ENCODE data around the gene PCSK4.

PCSK4 gene

DNA sequence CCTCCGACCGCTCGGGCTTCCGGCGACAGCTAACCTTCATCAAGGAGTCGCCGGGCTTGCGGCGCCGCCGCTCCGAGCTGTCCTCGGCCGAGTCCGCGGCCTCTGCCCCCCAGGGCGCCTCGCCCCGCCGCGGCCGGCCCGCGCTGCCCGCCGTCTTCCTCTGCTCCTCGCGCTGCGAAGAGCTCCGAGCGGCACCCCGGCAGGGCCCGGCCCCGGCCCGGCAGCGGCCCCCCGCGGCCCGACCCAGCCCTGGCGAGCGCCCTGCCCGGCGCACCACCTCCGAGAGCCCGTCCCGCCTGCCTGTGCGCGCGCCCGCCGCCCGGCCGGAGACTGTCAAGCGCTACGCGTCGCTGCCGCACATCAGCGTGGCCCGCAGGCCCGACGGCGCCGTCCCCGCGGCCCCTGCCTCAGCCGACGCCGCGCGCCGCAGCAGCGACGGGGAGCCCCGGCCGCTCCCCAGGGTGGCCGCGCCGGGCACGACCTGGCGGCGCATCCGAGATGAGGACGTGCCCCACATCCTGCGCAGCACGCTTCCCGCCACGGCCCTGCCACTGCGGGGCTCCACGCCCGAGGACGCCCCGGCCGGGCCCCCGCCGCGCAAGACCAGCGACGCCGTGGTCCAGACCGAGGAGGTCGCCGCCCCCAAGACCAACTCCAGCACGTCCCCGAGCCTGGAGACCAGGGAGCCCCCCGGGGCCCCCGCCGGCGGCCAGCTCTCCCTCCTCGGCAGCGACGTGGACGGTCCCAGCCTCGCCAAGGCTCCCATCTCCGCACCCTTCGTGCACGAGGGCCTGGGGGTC lies 20.7 kb downstream of the PCSK4 start:
- no peak for DNase-seq

- DNase-seq = no peak
Measured at GRCh38 chr19:1468821-1469254, 21.3 kb downstream of the PCSK4 start.

- no peak for DNase-seq
Measured at GRCh38 chr19:1468274-1468820, 21.8 kb downstream of the PCSK4 start.

GRCh38 chr19:1467490-1468273 lies 22.5 kb downstream of the PCSK4 start:
- DNase-seq = no peak

- no peak for DNase-seq
Measured at GRCh38 chr19:1467215-1467489, 23.0 kb downstream of the PCSK4 start.

DNA sequence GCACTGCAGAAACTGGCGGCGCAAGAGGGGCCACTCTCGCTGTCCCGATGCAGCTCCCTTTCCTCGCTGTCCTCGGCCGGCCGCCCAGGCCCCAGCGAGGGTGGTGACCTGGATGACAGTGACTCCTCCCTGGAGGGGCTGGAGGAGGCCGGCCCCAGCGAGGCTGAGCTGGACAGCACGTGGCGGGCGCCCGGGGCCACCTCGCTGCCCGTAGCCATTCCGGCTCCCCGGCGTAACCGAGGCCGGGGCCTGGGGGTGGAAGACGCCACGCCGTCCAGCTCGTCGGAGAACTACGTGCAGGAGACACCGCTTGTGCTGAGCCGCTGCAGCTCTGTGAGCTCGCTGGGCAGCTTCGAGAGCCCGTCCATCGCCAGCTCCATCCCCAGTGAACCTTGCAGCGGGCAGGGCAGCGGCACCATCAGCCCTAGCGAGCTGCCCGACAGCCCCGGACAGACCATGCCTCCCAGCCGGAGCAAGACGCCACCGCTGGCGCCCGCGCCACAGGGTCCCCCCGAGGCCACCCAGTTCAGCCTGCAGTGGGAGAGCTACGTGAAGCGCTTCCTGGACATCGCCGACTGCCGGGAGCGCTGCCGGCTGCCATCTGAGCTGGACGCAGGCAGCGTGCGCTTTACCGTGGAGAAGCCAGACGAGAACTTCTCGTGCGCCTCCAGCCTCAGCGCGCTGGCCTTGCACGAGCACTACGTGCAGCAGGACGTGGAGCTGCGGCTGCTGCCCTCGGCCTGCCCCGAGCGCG lies 23.5 kb downstream of the PCSK4 start:
- no peak for DNase-seq

- DNase-seq = no peak
Measured at GRCh38 chr19:1466018-1466460, 24.1 kb downstream of the PCSK4 start.

GRCh38 chr19:1465191-1466016 lies 24.7 kb downstream of the PCSK4 start:
- no peak for DNase-seq

DNA sequence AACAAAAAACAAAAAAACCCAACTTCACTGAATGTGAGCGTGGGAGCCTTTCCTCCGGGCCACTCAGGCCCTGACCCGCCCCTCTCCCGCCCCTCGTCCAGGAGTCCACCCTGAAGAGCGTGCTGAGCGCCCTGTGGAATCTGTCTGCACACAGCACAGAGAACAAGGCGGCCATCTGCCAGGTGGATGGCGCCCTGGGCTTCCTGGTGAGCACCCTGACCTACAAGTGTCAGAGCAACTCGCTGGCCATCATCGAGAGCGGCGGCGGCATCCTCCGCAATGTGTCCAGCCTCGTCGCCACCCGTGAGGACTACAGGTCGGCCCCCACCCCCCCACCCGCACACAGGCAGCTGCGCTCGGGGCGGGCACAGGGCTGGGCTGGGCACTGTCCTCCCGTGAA lies 28.3 kb downstream of the PCSK4 start:
- DNase-seq = no peak

- DNase-seq = no peak
Measured at GRCh38 chr19:1460033-1460995, 29.8 kb downstream of the PCSK4 start.

DNA sequence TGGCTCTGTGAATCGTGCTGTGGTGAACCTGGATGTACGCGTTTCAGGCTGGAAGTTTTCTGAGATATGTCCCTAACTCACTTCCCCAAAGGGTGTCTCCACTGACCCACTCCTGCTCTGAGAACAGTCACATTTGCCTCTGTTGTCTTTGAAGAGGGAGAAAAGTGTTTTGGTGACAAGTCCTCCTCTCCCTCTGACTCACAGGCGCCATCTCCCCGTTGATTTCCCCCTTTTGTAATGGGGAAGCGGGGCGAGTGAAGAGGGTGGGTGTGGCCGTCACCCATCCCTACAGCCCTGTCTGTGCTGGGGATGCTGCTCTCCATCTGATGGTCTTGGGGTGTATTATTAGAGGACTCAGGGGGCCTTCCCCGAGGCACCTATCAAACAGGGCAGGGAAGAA lies 30.7 kb downstream of the PCSK4 start:
- DNase-seq = no peak

GRCh38 chr19:1457892-1458291 lies 32.3 kb downstream of the PCSK4 start:
- no peak for DNase-seq

GRCh38 chr19:1457031-1457739 lies 33.0 kb downstream of the PCSK4 start:
- no peak for DNase-seq

DNA sequence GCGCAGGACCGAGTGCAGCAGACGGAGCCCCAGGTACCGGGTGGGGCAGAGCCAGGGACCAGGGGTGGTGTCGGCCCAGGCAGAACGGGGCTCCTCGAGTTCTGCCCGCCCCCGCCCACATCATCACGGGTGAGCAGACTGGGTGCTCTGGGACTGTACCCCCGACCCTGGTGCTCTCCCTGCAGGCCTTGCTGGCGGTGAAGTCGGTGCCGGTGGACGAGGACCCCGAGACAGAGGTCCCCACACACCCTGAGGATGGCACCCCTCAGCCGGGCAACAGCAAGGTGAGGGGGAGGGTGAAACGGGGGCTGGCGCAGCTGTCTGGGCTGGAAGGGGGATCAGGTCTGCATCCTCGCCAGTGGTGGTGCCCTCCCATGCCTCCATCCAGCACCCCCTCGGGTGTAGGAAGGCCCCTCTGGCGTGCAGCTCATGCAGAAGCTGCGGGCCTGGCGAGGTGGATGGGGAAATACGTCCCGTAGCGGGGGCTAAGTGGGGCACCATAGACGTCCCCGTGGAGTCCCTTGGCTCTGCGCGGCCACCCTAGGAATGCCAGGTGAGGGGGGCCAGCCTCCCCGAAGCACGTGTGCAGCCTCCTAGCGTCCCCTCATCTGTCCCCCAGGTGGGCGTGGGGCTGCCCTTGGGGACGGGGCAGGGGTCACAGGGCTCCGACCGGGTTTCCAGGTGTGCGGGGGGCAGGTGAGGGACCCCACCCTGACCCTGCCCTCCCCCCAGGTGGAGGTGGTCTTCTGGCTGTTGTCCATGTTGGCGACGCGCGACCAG lies 33.8 kb downstream of the PCSK4 start:
- DNase-seq = no peak

DNA sequence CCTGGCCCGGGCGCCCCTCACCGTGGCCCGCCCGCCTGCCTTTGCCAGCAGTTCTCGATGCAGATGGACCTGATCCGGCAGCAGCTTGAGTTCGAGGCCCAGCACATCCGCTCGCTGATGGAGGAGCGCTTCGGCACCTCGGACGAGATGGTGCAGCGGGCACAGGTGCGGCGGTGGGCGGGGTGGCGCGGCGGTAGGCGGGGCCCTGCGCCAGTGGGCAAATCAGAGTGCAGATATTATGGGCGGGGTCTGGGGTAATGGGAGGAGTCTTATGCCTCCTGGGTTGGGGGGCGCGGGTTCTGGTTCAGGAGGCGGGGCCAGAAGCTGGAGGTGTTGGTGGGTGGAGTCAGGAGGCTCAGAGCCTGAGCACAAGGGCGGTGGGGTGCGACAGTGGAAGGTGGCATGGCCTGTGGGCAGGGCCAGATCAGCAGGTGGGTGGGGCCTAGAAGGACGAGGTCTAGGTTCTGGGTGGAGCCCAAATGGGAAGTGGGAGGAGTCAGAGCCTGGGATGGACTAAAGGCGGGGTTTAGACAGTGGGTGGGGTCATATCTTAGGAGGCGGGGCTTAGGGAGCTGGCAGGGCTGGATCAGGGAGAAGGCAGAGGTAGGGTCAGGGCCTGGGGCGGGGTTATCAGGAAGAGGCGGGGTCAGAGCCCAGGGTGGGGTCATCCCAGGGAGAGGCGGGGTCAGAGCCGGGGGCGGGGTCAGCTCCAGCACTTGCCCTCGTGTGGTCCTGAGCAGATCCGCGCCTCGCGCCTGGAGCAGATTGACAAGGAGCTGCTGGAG lies 34.6 kb downstream of the PCSK4 start:
- DNase-seq = no peak

DNA sequence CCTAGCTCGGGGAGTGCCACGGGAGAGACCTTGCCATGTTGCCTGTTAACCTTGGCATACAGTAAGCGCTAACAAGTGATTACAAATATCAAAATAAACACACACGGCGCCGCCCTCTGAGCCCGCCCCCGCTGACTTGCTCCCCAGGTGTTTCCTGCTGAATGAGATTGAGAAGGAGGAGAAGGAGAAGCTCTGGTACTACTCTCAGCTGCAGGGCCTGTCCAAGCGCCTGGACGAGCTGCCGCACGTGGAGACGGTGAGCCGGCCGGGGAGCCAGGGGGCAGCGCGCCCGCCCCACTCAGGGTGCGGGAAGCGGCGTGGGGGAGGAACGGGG lies 35.2 kb downstream of the PCSK4 start:
- DNase-seq = no peak

GRCh38 chr19:1453525-1454364 lies 36.4 kb downstream of the PCSK4 start:
- DNase-seq = no peak
